ENCODE results near the gene CMTM8. TPM values are rescaled to one million over a fixed set of nuclear protein-coding genes. Genes with fewer than 3 reads are reported as not detected.

CMTM8 gene
- total RNA-seq, 4 donors from 2014 or later, result 4.8 to 18.3 (median 5.2) TPM

DNA sequence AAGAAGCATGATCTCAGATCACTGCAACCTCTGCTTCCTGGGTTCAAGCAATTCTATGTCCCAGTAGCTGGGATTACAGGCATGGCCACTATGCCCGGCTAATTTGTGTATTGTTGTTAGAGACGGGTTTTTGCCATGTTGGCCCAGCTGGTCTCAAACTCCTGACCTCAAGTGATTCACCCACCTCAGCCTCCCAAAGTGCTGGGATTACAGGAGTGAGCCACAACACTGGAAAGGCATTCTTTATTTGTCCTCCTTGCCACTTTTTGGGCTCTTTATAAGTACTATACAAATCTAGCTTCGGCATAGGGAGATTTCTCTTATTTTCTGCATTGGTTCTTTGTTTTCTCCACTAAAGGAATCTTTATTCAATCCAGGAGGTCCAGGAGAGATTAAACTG is 18.6 kb downstream of the CMTM8 start:
- no peak for DNase-seq (ENCODE audit: low spot score)

DNA sequence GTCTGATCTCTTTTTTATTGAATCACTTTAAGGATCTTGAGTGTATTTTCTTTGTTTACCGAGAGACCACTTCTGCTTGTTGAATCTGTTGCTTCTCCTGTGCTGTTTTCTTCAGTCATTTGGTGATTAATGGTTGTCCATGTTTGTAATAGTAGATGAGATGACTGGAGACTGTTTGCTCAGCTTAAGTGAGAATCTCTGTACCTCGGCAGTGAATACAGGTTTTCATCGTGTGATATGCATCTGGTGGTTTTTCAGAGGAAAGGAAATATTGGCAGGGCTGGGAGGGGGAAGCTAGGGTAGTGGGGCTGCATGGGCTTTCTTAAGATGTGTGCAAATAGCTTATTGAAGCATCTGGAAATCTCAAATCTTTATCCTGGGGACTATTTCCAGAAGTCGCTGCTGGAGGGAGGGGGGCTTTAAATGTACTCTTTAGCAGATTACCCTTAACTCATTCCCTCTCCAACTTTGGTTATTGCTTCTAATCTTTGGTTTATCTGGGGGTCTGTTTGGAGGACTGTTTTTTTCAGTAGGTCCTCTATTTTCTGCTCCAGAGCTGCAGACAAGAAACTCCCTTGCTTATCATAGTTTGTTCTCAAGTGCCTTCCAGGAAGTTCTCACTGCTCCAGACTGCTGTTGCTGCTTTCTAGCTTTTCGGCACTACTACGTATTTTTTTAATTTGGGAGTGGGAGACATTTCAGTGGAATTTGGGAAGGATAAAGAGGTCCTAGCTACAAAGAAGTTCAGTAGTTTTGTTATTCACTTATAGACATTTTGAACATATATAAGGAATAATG is 19.4 kb downstream of the CMTM8 start:
- TF ChIP-seq, protein P1, sequence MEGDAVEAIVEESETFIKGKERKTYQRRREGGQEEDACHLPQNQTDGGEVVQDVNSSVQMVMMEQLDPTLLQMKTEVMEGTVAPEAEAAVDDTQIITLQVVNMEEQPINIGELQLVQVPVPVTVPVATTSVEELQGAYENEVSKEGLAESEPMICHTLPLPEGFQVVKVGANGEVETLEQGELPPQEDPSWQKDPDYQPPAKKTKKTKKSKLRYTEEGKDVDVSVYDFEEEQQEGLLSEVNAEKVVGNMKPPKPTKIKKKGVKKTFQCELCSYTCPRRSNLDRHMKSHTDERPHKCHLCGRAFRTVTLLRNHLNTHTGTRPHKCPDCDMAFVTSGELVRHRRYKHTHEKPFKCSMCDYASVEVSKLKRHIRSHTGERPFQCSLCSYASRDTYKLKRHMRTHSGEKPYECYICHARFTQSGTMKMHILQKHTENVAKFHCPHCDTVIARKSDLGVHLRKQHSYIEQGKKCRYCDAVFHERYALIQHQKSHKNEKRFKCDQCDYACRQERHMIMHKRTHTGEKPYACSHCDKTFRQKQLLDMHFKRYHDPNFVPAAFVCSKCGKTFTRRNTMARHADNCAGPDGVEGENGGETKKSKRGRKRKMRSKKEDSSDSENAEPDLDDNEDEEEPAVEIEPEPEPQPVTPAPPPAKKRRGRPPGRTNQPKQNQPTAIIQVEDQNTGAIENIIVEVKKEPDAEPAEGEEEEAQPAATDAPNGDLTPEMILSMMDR (IDR thresholded peaks at IDR 0.05), result no peak
- DNase-seq (ENCODE audit: low spot score) (no peak), ATAC-seq (ENCODE audit: low FRiP score) (no peak)

More for the DNA sequence above, 18.6 kb downstream of the CMTM8 start:
- TF ChIP-seq, protein P1 (IDR thresholded peaks at IDR 0.05), result no peak
- no peak for ATAC-seq (ENCODE audit: low FRiP score)

DNA sequence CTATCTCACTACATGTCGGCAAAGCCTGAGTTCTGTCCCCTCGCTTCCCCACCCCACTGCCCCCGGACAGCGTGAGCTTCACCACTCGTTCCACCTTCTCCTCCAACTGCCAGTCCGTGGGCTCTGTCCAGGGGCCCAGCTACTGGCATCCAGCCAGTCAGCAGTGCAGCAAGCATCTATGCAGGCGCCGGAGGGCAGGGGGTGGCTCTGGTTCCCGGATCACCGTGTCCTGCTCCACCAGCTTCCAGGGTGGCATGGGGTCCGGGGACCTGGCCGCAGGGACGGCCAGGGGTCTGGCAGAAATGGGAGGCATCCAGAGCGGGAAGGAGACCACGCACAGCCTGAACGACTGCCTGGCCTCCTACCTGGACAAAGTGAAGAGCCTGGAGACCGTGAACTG is 20.4 kb downstream of the CMTM8 start:
- no peak for ATAC-seq (ENCODE audit: low FRiP score)
- DNase-seq (ENCODE audit: low spot score), result no peak
- TF ChIP-seq, protein P1 (IDR thresholded peaks at IDR 0.05), result no peak

DNA sequence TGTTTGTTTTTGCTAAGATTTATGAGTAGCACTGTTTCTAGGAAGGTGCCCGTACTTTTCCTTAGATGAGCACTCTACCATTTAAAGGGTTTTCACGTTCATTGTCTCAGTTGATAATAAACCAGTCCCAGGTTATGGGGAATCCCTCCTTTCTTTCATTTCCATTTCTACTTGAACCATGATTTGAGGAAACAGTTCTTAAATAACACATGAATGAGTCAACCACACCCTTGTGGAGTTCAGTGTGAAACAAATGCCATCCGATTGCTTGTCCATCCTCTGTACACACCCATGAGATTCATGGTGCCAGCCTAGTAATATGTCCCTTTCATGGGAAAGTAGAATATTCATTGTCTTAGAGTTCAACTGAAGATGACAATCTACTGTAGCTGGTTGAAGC is 23.1 kb downstream of the CMTM8 start:
- no peak for DNase-seq (ENCODE audit: low spot score)

DNA sequence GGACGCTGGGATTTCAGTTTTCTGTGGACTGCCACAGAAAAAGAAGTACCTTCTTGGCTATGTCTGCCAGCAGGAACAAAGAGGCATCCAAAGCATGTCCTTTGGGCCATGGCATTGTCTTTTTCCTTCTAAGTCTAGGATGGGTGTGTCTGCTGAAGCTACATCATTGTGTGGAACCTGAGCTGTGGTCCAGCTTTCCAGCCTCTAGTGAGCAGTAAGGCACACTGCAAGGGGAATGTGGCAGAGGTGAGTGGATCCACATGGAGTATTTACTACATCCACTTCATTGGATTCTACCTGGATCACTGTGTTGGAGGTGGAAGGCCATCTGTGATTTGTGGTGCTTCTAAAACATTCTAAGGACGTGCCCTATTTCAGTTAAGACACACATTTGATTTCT is 23.7 kb downstream of the CMTM8 start:
- ATAC-seq (ENCODE audit: low FRiP score) (no peak), DNase-seq (ENCODE audit: low spot score) (no peak)
- TF ChIP-seq, protein P1 (IDR thresholded peaks at IDR 0.05), result no peak

More for the DNA sequence above, 23.1 kb downstream of the CMTM8 start:
- ATAC-seq (ENCODE audit: low FRiP score), result no peak
- TF ChIP-seq, protein P1 (IDR thresholded peaks at IDR 0.05), result no peak

DNA sequence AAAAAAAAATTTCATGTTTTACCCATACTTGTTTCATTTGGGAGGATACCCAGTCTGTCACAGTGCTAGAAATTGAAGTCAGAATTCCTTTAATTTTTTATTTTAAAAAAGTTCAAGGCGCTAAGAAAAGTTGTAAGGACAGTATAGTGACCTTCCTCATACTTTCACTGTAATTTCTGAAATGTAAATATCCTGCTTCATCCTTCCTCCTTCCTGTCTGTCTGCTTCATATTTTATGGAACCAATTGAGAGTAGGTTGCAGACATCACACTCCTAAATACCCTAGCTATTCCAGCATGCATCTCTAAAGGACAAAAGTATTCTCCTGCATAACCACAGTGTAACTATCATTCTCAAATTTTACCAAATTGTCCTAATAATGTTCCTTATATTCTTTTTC is 35.8 kb downstream of the CMTM8 start:
- DNase-seq (ENCODE audit: low spot score) (no peak), ATAC-seq (ENCODE audit: low FRiP score) (no peak)
- TF ChIP-seq, protein P1 (IDR thresholded peaks at IDR 0.05), result no peak

DNA sequence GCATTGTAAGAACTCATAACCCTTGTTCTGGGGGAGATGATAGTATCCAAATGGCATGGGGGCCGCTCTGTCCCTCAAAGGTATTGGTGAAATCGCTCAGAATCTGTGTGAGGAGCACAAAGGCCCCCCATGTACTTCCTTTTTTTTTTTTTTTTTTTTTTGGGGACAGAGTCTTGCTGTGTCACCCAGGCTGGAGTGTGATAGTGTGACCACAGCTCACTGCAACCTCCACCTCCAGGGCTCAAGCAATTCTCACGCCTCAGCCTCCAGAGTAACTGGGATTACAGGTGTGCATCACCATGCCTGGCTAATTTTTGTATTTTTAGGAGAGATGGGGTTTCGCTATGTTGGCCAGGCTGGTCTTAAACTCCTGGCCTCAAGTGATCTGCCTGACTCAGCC is 37.0 kb downstream of the CMTM8 start:
- no peak for ATAC-seq (ENCODE audit: low FRiP score)
- TF ChIP-seq, protein P1 (IDR thresholded peaks at IDR 0.05), result no peak

More for the DNA sequence above, 37.0 kb downstream of the CMTM8 start:
- no peak for DNase-seq (ENCODE audit: low spot score)

Measured in omental fat pad (tissue), 4 donors.